HG02943 (cell line): ENCODE measurements around the gene SP100.
"Not testable (repeated sequence)": the region's sequence is repeated elsewhere in the genome, so short reads cannot be mapped to it uniquely, and the experiment has no call there.

Experiments used
- ATAC-seq: cut with Tn5 transposase; IDR thresholded peaks from one replicate; pipeline ENCODE4 v1.9.1; 2021; ENCODE audit warnings: mild to moderate bottlenecking, low read depth, moderate library complexity; ENCODE audit not compliant: unreplicated experiment

Gene SP100

GRCh38 chr2:230418341-230419016, 2.5 kb downstream of the SP100 start:
- ATAC-seq, result no peak

DNA sequence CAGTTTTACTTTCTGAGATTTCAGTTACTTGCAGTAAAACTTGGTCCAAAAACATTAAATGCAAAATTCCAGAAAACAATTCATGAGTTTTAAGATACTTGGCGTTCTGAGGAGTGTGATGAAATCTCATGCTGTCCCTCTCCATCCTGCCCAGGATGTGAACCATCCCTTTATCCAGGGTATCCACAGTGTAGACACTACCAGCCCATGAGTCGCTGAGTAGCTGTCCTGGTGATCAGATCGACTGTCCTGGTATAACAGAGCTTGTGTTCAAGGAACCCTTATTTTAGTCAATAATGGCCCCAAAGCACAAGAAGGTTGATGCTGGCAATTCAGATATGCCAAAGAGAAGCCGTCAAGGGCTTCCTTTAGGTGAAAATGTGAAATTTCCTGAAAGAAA, 3.2 kb downstream of the SP100 start:
- ATAC-seq, result no peak

DNA sequence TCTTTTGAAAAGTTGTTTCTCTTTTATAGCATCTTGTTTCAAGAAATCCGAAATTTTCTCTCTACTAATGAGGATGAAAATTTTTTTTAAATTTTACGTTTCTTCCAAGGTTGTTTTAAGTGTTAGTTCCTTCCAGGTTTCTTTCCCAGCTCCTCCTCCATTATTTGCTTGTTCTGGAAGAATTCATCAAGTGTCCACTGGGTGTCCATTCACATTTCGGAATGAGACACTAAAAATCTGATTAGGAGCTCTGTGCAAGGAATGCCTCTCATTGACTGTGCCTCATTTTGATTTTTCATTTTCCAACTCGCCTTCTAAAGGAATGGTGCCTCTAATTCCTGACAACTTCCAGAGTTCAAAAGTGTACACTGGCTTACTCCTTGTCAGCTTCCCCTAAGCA, 6.1 kb downstream of the SP100 start:
- no peak for ATAC-seq

DNA sequence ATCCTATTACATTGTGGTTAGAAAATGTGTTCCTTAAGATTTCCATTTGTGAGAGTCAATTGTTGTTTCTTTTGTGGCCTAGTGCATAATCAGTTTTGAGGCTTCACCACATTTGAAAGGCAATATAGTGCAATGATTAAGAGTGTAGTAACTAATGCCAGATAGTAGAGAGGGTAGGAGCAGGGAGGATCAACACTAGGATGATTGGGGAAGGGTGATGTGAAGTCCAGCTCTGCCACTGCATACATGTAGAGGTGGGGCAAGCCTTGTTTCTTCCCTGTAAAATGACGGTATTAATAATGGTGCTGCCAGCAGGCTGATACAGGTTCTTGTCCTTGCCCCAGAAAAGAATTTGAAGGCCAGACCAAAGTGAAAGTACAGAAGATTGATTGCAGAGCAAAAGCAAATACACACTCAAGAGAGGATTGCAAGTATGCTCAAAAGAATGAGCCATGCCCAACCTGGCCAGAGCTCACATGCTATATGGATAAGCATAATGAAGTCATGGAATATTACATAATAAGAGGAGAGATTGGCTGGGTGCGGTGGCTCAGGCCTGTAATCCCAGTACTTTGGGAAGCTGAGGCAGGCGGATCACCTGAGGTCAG, 8.0 kb downstream of the SP100 start:
- ATAC-seq, result no peak

DNA sequence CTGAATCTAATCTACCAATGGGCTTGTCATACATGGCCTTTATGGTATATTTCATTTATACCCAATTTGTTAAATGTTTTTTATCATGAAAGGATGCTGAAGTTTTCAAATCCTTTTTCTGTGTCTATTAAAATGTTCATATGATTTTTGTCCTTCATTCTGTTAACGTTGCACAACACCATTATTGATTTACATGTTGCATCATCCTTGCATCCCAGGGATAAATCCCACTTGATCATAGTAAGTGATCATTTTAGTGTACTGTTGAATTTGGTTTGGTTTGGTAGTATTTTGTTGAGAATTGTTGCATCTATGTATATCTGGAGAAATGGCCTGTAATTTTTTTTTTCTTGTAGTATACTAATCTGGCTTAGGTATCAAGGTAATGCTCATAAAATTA, 9.4 kb downstream of the SP100 start:
- ATAC-seq, result no peak

- ATAC-seq, result no peak
Observed at GRCh38 chr2:230429513-230429912, 13.5 kb downstream of the SP100 start.

DNA sequence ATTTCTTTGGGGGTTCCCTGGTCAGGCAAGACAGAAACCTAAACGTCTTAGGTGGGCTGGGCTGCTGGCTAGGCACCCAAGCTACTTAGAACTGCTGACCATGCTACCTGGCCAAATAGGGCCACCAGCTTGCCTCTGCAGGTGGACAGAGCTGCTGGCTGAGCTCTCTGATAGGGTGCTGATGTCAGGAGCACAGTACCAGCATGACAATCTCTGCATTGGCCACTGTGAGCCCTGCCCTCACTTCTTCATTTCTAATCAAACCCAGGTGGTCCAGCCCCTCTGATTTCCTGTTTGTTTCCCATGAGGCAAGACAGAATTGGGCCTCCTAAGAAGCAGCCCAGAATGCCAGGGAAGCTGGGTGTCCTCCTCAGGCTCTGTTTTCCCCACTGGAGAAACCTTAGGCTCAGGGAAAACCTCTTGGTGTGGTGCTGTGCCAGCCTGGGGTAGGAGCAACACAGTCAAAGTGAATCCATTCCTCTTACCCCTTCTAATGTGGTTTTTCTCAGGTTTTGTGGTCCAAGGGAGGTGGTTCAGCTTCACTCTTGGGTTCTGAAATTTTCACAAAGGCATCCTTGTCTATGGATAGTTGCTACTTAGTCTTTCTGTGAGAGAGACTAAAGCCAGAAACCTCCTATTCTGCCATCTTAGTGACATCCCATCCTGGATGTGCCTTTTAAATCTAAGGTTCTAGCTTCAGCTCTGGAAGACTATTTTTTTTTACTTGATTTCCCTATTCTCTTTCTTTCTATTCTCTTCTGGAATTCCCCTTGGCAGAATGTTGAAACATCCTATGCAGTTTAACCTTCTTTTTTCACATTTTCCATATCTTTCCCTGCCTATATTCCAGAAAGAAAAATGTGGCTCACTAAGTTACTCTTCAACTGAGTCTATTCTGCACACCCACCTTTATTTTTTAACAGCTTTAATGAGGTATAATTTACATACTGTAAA, 15.2 kb downstream of the SP100 start:
- no peak for ATAC-seq

GRCh38 chr2:230434677-230435324, 18.8 kb downstream of the SP100 start:
- no peak for ATAC-seq

- ATAC-seq, result no peak
Observed at GRCh38 chr2:230435431-230435830, 19.4 kb downstream of the SP100 start.

- ATAC-seq, result not testable (repeated sequence)
Observed at GRCh38 chr2:230439121-230439520, 23.1 kb downstream of the SP100 start.

GRCh38 chr2:230439590-230439989, 23.6 kb downstream of the SP100 start:
- no peak for ATAC-seq

DNA sequence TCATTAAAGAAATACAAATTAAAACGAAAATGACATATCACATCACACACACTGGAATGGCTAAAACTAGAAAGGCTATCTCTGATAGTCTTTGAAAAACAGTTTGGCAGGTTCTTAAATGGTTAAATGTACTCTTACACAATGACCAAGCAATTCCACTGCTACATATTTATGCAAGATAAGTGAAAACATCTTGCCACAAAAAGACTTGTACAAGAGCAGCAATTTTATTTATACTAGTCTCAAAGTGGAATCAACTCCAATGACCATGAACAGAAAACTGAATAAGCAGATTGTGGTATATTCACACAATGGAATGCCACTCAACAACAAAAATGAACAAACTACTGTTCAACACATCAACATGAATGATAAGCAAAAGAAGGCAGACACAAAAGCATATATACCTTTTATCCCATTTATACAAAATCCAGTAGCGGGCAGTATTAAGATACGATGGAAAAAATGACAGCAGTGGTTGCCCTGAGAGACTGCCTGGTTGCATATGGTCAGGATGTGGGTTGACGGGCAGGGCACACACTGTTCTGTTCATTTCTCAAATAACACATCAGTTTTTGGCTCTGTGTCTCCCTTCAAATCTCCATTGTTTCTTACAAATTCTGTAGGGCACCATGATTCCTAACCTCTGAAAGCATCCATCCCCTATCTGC, 25.4 kb downstream of the SP100 start:
- peak; percentile 69 for ATAC-seq

GRCh38 chr2:230443541-230443940, 27.5 kb downstream of the SP100 start:
- ATAC-seq, result no peak

DNA sequence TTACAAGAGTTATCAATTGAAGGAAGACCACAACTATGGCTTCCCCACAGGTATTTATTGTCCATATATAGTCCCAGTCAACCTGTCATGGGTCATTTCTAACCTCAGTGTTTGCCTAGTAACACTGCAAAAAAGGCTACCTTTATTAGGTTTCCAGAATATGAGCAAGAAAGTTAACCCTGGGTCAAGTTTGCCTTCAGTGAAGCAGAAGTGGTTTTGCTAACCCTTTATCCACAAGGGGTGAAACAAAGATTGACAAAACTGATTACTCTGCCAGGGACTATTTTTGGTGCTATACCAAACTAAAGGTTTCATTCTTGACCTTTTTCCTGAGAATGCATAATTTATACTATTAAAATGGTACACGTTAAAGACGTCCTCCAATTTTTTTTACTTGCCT, 28.8 kb downstream of the SP100 start:
- no peak for ATAC-seq

- ATAC-seq, result no peak
Observed at GRCh38 chr2:230447036-230447435, 31.0 kb downstream of the SP100 start.

DNA sequence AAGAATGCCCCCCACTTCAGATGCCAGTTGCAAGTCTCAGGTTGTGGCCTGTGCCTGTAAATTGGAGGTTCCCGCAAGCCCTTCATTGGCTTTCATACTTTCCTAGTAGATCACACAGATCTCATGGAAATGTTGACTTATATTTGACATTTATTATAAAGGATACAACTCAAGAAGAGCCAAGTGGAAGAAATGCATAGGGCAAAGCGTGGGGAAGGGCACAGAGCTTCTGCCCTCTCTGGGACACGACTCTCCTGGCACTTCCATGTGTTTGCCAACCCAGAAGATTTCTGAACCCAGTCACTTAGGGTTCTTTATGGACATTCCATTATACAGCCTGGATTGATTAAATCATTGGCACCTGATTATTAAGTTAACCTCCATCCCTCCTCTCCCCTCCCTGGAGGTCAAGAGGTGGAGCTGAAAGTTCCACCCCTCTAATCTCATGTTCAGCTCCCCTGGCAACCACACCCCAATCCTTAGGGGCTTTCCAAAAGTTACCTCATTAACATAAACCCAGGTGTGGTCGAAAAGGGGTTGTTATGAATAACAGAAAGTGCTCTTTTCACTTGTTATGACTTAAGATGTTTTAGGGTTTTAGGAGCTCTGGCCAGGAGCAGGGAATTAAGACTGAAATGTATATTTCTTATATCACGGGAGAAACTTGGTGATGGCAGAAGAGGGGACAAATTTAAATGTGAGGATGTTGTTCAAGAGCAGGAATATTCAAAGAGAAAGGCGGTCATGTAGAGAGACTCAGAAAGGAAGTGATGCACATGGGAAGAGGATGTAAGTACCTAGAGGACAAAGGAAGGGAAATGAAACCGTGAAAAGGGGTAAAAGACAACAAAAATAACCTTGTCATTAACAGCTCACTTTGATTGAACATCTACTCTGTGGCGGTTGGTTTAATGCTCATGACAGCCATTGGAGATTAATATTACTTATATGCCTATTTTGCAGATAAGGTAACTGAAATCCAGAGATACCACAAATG, 31.8 kb downstream of the SP100 start:
- peak; percentile 73 for ATAC-seq

DNA sequence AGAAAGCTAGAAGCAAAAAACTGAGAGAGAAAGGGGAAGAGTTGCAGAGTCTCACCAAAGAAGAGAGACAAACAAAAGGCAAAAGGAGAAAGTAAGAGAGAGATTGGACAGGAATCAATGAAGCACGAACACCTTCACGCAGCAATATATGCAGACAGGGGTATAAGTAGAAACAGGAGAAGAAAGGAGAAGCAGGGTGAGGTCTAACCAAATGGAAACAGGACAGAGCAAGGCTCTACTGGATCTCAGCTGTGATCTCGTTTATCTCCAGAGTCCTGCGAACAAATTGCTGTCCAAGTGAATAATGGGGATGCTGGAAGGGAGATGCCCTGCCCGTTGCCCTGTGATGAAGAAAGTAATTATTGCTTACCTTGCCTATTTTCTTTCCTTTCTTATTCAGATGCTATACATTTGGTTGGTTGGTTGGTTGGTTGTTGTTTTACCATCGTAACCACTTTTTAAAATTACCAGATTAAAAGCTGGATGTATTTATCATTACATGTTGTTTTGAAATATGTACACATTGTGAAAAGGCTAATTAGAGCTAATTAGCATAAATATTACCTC, 34.0 kb downstream of the SP100 start:
- ATAC-seq, result no peak

- ATAC-seq, result no peak
Observed at GRCh38 chr2:230453006-230453405, 37.0 kb downstream of the SP100 start.
